ENCODE measurements around the gene APOL2.
"Not testable (repeated sequence)": the region's sequence is repeated elsewhere in the genome, so short reads cannot be mapped to it uniquely, and the experiment has no call there.

The APOL2 gene

DNA sequence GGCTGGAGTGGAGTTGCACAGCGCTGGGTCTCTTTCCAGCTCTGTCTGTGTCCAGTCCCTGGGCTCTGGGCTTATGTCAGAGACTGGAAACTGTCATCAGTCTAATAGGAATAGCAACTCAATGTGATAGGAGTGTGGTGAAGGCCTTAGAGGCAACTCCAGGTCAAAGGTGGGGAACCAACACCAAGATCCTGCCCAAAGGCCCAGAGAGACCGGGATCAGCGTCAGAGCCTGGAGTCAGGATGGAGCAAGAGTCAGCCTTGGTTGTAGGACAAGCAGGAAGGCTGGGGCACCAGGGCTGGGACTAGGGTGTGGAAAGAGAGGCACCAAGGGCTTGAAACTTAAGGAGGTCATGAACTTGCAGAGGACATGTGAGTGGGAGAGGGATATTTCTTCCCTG is 23.0 kb upstream of the APOL2 start:
- FAIRE-seq = not testable (repeated sequence)

- not testable (repeated sequence) for FAIRE-seq
Measured at GRCh38 chr22:36261675-36262074, 22.3 kb upstream of the APOL2 start.

DNA sequence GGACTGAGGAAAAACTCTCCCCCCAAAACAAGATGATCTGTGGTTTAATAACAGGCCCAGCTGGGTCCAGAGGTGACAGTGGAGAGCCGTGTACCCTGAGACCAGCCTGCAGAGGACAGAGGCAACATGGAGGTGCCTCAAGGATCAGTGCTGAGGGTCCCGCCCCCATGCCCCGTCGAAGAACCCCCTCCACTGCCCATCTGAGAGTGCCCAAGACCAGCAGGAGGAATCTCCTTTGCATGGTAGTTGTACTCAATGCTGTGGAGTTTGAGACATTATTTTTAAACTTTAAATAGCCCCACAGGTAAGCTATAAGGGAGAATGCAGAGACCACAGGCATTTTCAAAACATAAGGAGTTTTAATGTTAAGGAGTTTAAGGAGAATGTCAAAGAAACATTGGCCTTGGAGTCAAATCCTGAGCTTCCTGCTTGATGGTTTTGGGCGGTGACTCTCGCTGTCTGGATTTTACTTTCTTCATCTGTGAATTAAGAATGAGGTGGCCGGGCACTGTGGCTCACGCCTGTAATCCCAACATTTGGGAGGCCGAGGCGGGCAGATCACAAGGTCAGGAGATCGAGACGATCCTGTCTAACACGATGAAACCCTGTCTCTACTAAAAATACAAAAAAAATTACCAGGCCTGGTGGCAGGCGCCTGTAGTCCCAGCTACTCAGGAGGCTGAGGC is 20.4 kb upstream of the APOL2 start:
- no peak for FAIRE-seq

GRCh38 chr22:36258701-36259614 is 19.6 kb upstream of the APOL2 start:
- FAIRE-seq = no peak

DNA sequence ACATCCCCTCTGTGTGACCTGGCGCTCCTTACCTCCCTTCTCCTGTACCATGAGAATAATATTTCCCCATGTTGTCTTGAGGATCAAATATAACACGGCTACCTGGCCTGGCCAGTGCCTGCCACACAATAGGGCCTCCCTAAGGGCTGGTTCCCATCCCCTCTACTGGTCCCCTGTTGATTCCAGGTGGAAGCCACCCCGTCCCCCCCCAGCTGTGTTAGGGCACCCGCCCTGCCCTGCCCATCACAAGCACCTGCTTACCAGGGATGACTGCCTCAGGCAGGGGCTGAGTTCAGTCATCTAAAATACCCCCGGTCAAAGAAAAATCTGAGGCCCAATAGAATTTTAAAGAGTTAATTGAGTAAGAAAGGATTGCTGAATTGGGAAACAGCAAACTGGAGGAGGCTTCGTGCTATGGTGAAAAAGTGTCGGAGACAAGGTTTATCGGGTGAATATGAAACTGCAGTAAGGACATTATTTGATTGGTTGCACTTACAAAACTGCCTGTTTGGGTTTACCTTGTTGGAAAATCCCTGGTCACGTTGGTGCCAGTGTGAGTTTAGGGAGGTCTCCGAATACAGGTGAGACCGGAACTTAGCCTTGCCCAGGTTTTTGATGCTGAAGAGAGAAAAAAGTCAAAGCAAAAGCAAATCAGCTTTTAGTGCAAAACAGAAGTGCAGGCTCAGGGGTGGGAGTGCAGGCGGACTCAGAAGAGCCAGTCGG is 18.8 kb upstream of the APOL2 start:
- FAIRE-seq = no peak

DNA sequence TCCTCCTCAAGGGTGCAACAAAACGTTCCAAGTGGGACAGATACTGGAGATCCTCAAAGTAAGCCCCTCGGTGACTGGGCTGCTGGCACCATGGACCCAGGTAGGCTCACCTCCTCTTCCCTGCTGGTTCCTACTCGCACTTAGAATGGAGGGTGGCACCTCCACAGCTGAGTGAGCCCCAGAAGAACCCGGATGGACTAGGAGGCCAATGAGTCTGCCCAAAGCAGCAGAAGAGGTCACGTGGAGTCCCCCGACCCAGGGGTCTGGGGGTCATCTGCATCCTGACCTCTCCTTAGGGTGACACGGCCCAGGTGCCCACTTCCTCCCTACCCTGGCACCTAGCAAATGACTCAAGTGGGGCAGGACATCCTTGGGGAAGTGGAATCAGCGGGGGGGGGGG is 18.0 kb upstream of the APOL2 start:
- FAIRE-seq = no peak

GRCh38 chr22:36256478-36256877 is 17.2 kb upstream of the APOL2 start:
- FAIRE-seq = no peak

DNA sequence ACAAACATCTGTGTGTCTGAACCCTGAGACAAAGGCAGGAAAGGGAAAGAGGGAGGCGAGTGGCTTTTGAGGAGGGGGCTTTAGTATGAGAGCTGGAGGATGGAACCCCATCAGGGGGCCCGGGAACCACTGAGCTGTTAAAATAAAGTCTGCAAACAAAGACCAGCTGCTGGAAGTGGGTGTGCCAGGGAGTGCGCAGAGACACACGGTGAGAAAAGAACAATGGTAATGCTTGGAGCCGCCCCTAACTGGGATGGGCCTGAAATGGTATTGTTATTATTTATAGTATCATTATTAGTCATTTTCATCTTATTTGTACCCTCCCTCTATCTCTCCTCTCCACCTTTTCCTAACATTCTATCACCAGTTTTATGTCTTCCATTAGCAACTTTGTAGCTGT is 16.2 kb upstream of the APOL2 start:
- not testable (repeated sequence) for FAIRE-seq

DNA sequence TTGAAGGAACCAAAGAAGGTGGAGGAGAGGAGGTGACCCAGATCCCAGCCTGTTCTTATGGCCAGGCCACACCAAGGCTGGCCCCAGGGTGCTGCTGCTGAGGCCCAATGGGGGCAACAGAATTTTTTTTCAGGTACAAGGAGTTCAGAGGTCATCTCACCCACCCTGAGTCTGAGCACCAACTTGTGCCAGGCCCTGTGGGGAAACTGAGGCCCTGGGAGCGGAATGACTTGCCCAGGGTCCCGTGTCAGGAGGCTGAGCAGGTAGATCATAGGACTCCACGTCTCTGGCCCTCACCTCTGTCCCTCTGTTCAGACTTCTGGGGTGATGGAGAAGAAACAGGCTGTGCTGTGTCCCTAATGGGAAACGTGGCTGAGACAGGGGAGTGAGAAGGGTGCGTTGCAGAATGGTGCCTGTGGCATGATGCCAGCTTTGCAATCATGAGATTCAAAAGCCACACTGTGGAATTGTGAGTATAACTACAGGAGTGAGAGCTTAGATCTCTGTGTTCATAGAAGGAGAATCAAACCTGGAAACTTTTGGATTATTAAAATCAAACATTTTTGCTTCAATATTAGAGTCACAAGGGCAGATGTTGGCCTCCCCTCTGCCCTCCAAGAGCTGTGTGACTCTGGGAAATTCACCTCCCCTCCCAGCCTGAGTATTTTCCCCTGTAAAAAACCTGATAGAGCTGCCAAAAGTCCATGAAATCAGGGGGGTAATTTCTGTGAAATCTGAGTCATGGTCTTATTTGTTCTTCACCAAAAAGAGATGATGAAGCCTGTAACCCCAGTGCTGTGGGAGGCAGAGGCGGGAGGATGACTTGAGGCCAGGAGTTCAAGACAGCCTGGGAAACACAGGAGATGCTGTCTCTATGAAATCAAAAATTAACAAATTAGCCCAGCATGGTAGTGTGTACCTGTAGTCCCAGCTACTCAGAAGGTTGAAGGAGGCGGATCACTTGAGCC is 14.5 kb upstream of the APOL2 start:
- no peak for FAIRE-seq

GRCh38 chr22:36252754-36253522 is 13.6 kb upstream of the APOL2 start, which contains the start of gene APOL1:
TSS of gene APOL1 (plus strand) at chr22:36253133. CDS start at chr22:36254956, 1,823 bp downstream.
- no peak for FAIRE-seq

DNA sequence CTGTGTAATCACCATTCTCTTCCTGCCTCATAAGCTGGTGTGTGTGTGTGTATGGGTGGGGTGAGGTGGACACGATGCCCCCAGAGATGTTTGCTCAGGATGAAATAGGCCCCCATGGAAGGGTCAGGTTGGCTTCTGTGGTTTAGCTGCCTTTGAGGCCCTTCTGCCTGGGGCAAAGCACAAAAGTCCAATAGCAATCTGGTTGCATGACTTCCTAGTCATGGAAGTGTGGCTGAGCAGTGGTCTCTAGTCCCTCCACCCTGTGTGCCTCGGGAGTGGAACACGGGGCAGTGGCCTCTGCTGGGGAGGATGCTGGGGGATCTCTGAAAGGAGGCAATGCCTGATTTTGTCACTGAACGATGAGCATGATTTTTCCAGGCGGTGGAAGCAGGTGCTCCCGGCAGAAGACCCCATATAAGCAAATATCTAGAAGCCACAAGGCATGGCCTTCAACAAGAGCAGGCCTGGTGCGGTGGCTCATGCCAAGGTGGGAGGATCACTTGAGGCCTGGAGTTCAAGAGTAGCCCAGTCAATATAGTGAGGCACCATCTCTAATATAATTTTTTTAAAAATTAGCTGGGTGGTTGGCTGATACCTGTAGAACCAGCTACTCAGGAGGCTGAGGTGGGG is 12.8 kb upstream of the APOL2 start:
- not testable (repeated sequence) for FAIRE-seq

GRCh38 chr22:36250292-36250960 is 11.1 kb upstream of the APOL2 start:
- not testable (repeated sequence) for FAIRE-seq

- FAIRE-seq = no peak
Measured at GRCh38 chr22:36249160-36249559, 9.8 kb upstream of the APOL2 start.

DNA sequence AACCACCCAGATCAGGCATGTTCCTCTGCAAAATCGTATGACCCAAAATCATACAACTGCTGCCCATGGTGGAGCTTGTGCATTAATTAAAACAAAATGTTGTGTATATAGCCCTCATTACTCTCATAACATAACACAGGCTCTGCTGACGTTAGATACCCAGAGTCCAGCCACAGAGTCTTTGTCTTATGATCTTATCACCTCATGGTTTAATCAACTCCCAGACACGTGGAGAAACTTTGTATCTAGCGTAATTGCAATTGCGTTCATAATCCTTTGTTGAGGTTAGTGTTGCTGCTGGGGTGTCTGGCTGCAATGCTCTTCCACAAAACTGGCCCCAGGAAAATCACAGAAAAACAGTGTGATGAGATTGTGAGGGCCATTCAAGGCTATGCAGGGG is 8.6 kb upstream of the APOL2 start:
- FAIRE-seq = no peak

GRCh38 chr22:36246718-36247117 is 7.4 kb upstream of the APOL2 start:
- FAIRE-seq = no peak

GRCh38 chr22:36245805-36246356 is 6.6 kb upstream of the APOL2 start:
- FAIRE-seq = no peak

GRCh38 chr22:36244522-36245391 is 5.4 kb upstream of the APOL2 start:
- no peak for FAIRE-seq

- no peak for FAIRE-seq
Measured at GRCh38 chr22:36243986-36244385, 4.7 kb upstream of the APOL2 start.

- no peak for FAIRE-seq
Measured at GRCh38 chr22:36239150-36239400, 252 bp downstream of the APOL2 start.
